A673 (cell line): Measurements from ENCODE around the gene TMEM150A. TPM values are rescaled to one million over a fixed set of nuclear protein-coding genes. Genes with fewer than 3 reads are reported as not detected.
A peak's percentile ranks its signal among the peaks of the same experiment; 100 is the strongest.

ENCODE experiments used
- BruUV-seq: library from RNA; stranded (reverse); fragments of 400-500 nt; replicated peaks from 2 replicates; lab custom pipeline; 2021; lab: Mats Ljungman, UMichigan
- CTCF ChIA-PET: fragments of 300-600 bp; sonication (Branson Sonifier 250); formaldehyde crosslinking; loops from one replicate; lab custom pipeline; 2022; ENCODE audit warnings: antibody characterized with exemption; lab: Charles Lee
- POLR2A ChIA-PET: fragments of 300-600 bp; sonication (Branson Sonifier 250); formaldehyde crosslinking; loops from one replicate; lab custom pipeline; 2022; ENCODE audit warnings: antibody characterized with exemption; ENCODE audit not compliant: low non-redundant PET; lab: Charles Lee
- DNase-seq: peaks from one replicate; pipeline ENCODE4 v3.0.0-alpha.2; 2015; ENCODE audit warnings: low spot score
- H3K27ac ChIP-seq: fragments of 200-600 bp; sonication (generic); 2 replicates; pipeline ENCODE4 v1.5.1; 2016; ENCODE audit warnings: mixed run types, low read depth, mild to moderate bottlenecking, mixed read lengths, antibody characterized with exemption, low read length; ENCODE audit not compliant: poor library complexity, severe bottlenecking
- H3K27me3 ChIP-seq: fragments of 200-600 bp; sonication (generic); replicated peaks from 2 replicates; pipeline ENCODE4 v1.6.1; 2017; ENCODE audit warnings: mixed run types, low read depth, mild to moderate bottlenecking, mixed read lengths, antibody characterized with exemption, low read length; ENCODE audit not compliant: insufficient read depth, poor library complexity
- H3K36me3 ChIP-seq: fragments of 200-600 bp; sonication (generic); 2 replicates; pipeline ENCODE4 v1.6.1; 2016; ENCODE audit warnings: mixed run types, mild to moderate bottlenecking, mixed read lengths, antibody characterized with exemption, low read length; ENCODE audit not compliant: insufficient read depth, poor library complexity, severe bottlenecking
- H3K4me1 ChIP-seq: fragments of 200-600 bp; sonication (generic); 2 replicates; pipeline ENCODE4 v1.6.1; 2017; ENCODE audit warnings: mixed run types, mild to moderate bottlenecking, mixed read lengths, antibody characterized with exemption, low read length; ENCODE audit not compliant: insufficient read depth, poor library complexity, severe bottlenecking
- H3K4me3 ChIP-seq: fragments of 200-600 bp; sonication (generic); 2 replicates; pipeline ENCODE4 v1.5.1; 2016; ENCODE audit warnings: low read depth, mixed run types, mild to moderate bottlenecking, mixed read lengths, low read length; ENCODE audit not compliant: poor library complexity, severe bottlenecking
- H3K9me3 ChIP-seq: fragments of 200-600 bp; sonication (generic); 2 replicates; pipeline ENCODE4 v1.6.1; 2016; ENCODE audit warnings: mixed run types, low read depth, mild to moderate bottlenecking, mixed read lengths, antibody characterized with exemption, low read length; ENCODE audit not compliant: poor library complexity, severe bottlenecking
- CTCF ChIP-seq: fragments of 300-800, 200-600 bp; sonication (generic); conservative IDR thresholded peaks from 2 replicates; pipeline ENCODE4 v1.5.1; 2017; ENCODE audit warnings: low read depth, mild to moderate bottlenecking, antibody characterized with exemption, low read length, moderate library complexity, mixed read lengths
- EZH2 ChIP-seq: fragments of 200-600 bp; sonication (generic); IDR thresholded peaks from 2 replicates; pipeline ENCODE4 v1.6.1; 2017; ENCODE audit warnings: borderline replicate concordance, low read depth, mild to moderate bottlenecking, mixed read lengths, antibody characterized with exemption, low read length; ENCODE audit not compliant: poor library complexity, severe bottlenecking
- intact Hi-C: fragments of 100-400 bp; cut with micrococcal nuclease; formaldehyde crosslinking; loops from one replicate; pipeline ENCODE4 v1.10.0; 2022; ENCODE audit not compliant: unreplicated experiment
- total RNA-seq: library from RNA; stranded (reverse); gene quantifications from 2 replicates; pipeline ENCODE4 v1.2.3, GENCODE V29; 2021

The TMEM150A gene
- total RNA-seq, 1 experiment from 2014 or later, result 6.6 TPM

- H3K9me3 ChIP-seq, result no peaks in the 10 kb centered on the region
- BruUV-seq, result no TSS peak
- H3K27me3 ChIP-seq, result no peaks in the 10 kb centered on the region
- H3K4me1 ChIP-seq, result peaks cover 7% of the 10 kb centered on the region
- H3K27ac ChIP-seq, result no peak overlapping the region
- CTCF ChIA-PET, result no interaction called here
- POLR2A ChIA-PET, result no interaction called here
- TF ChIP-seq CTCF, result no peak
- no peak for TF ChIP-seq EZH2
- intact Hi-C loops, result no loop called here
- no peak overlapping the region for H3K4me3 ChIP-seq
- no peak for DNase-seq
- H3K36me3 ChIP-seq, result no peaks in the 10 kb centered on the region
Measured at GRCh38 chr2:85566265-85566664, 36.2 kb downstream of the TMEM150A start.

- DNase-seq, result no peak
- TF ChIP-seq CTCF (no peak), EZH2 (no peak)
- H3K4me3 ChIP-seq, result no peak overlapping the region
- CTCF ChIA-PET, result no interaction called here
- no TSS peak for BruUV-seq
- H3K27ac ChIP-seq, result no peak overlapping the region
- peaks cover 15% of the 10 kb centered on the region for H3K4me1 ChIP-seq
- no peaks in the 10 kb centered on the region for H3K27me3 ChIP-seq
- H3K9me3 ChIP-seq, result no peaks in the 10 kb centered on the region
- intact Hi-C loops, result no loop called here
- no peaks in the 10 kb centered on the region for H3K36me3 ChIP-seq
- POLR2A ChIA-PET, result no interaction called here
Measured at GRCh38 chr2:85564144-85564563, 38.3 kb downstream of the TMEM150A start.

GRCh38 chr2:85561280-85562212 is 41.0 kb downstream of the TMEM150A start, which contains the start of gene GGCX:
Gene GGCX (minus strand): TSS chr2:85561493. CDS start chr2:85561428, 65 bp downstream.
- intact Hi-C loops, result no loop called here
- BruUV-seq, result TSS peak; percentile 93

More at GRCh38 chr2:85561280-85562212, 41.0 kb downstream of the TMEM150A start, which contains the start of gene GGCX:
- ChIA-PET POLR2A (interaction anchor here (0.6 to 0.8 kb wide), 5 partner anchors 13 to 223 kb away, joined by 3 to 7 read pairs (median 4); no protein-coding TSS in a partner anchor), CTCF (interaction anchor here (0.6 to 2.0 kb wide), 2 partner anchors 9 to 812 kb away, joined by 3 to 10 read pairs; no protein-coding TSS in a partner anchor)
- no peaks in the 10 kb centered on the region for H3K27me3 ChIP-seq
- peaks cover 11% of the 10 kb centered on the region for H3K36me3 ChIP-seq
- H3K9me3 ChIP-seq, result no peaks in the 10 kb centered on the region
- peak within 1 kb of the TSS; percentile 79 for H3K27ac ChIP-seq
- DNase-seq, result peak; percentile 98
- peak within 1 kb of the TSS; percentile 63 for H3K4me3 ChIP-seq
- H3K4me1 ChIP-seq, result peaks cover 15% of the 10 kb centered on the region
- TF ChIP-seq CTCF, result no peak
- TF ChIP-seq EZH2, result no peak
